K562 (cell line): ENCODE data around the gene E2F1. TPM values are rescaled to one million over a fixed set of nuclear protein-coding genes. Genes with fewer than 3 reads are reported as not detected.

Experiments used
- ARNT ChIP-seq, 2 experiments: fragments of 450-650 bp; IDR thresholded peaks; 2 replicates each; pipeline ENCODE4 v1.6.1; 2016; ENCODE audit warnings: mild to moderate bottlenecking in 1 of 2
- BRF1 ChIP-seq: IDR thresholded peaks from 3 replicates; pipeline ENCODE4 v1.6.1; 2011; ENCODE audit warnings: borderline replicate concordance, mild to moderate bottlenecking; ENCODE audit not compliant: insufficient read length; ENCODE audit errors: extremely low read depth
- ETV6 ChIP-seq, 3 experiments: fragments of 150-350 bp in 1 of 3; sonication (generic) in 1 of 3; formaldehyde crosslinking in 1 of 3; IDR thresholded peaks; 2 replicates each; pipeline versions ENCODE4 v1.6.1 to v1.8.0; 2014 to 2022; ENCODE audit warnings: borderline replicate concordance in 2 of 3, low read depth in 2 of 3, antibody characterized with exemption in 1 of 3, low read length in 1 of 3, mild to moderate bottlenecking in 1 of 3, missing genetic modification reagents in 1 of 3
- FOXJ2 ChIP-seq: fragments of 200-800 bp; sonication (Bioruptor generic); IDR thresholded peaks from 2 replicates; pipeline ENCODE4 v1.6.1; 2016; ENCODE audit warnings: missing genetic modification characterization, missing compliant biosample characterization
- HDAC2 ChIP-seq: fragments of 450-650 bp; IDR thresholded peaks from 2 replicates; pipeline ENCODE4 v1.6.1; 2016; ENCODE audit warnings: mild to moderate bottlenecking
- HMGN3 ChIP-seq: IDR thresholded peaks from 2 replicates; pipeline ENCODE4 v1.6.1; 2011; ENCODE audit warnings: borderline replicate concordance, low read depth, mild to moderate bottlenecking, mixed read lengths, low read length; ENCODE audit not compliant: insufficient read length; ENCODE audit errors: extremely low read depth
- MAFK ChIP-seq: IDR thresholded peaks from 2 replicates; pipeline ENCODE4 v1.6.1; 2011; ENCODE audit warnings: low read length, improper control_type of control experiment
- MBD1 ChIP-seq: fragments of 250-450 bp; sonication (Bioruptor Pico); IDR thresholded peaks from 2 replicates; pipeline ENCODE4 v1.8.0; 2022; ENCODE audit warnings: inconsistent platforms
- MITF ChIP-seq: IDR thresholded peaks from 2 replicates; pipeline ENCODE4 v1.6.1; 2014; ENCODE audit warnings: antibody characterized with exemption
- NR1H2 ChIP-seq: sonication (generic); formaldehyde crosslinking; IDR thresholded peaks from 2 replicates; pipeline ENCODE4 v1.4.0; 2020; ENCODE audit warnings: mild to moderate bottlenecking, missing genetic modification reagents
- POLR2G ChIP-seq: fragments of 200-400 bp; formaldehyde crosslinking; IDR thresholded peaks from 2 replicates; pipeline ENCODE4 v1.6.1; 2017; ENCODE audit warnings: low read depth, mild to moderate bottlenecking, antibody characterized with exemption, low read length, moderate library complexity
- RB1 ChIP-seq: fragments of 450-650 bp; IDR thresholded peaks from 2 replicates; pipeline ENCODE4 v1.6.1; 2017; ENCODE audit warnings: low read depth, mild to moderate bottlenecking
- RBFOX2 ChIP-seq: fragments of 200-400 bp; formaldehyde crosslinking; IDR thresholded peaks from 2 replicates; pipeline ENCODE4 v1.6.1; 2017; ENCODE audit warnings: low read depth, mild to moderate bottlenecking, low read length, moderate library complexity
- RUNX1 ChIP-seq: sonication (generic); IDR thresholded peaks from 2 replicates; pipeline ENCODE4 v1.6.1; 2016; ENCODE audit warnings: antibody characterized with exemption, low read depth
- SNRNP70 ChIP-seq: fragments of 200-400 bp; formaldehyde crosslinking; optimal IDR thresholded peaks from 2 replicates; pipeline ENCODE3; 2017; ENCODE audit warnings: low read depth, low read length
- SRSF3 ChIP-seq: fragments of 200-400 bp; formaldehyde crosslinking; IDR thresholded peaks from 2 replicates; pipeline ENCODE4 v1.6.1; 2016; ENCODE audit warnings: mild to moderate bottlenecking, low read length, moderate library complexity; ENCODE audit not compliant: insufficient read depth
- TAF1 ChIP-seq: IDR thresholded peaks from 2 replicates; pipeline ENCODE4 v1.6.1; 2011; ENCODE audit warnings: mild to moderate bottlenecking, low read length, moderate library complexity; ENCODE audit not compliant: insufficient read depth, control insufficient read depth, severe bottlenecking; ENCODE audit errors: extremely low read depth
- TBP ChIP-seq: optimal IDR thresholded peaks from 2 replicates; pipeline ENCODE3; 2011; ENCODE audit warnings: low read depth, low read length, improper control_type of control experiment
- TFE3 ChIP-seq: fragments of 450-650 bp; formaldehyde crosslinking; IDR thresholded peaks from 2 replicates; pipeline ENCODE4 v1.4.0; 2020; ENCODE audit warnings: mild to moderate bottlenecking, mixed read lengths
- WHSC1 ChIP-seq: IDR thresholded peaks from one replicate; pipeline ENCODE4 v1.6.1; 2012; ENCODE audit warnings: low read length, control low read depth, inconsistent platforms
- XRCC3 ChIP-seq: fragments of 450-650 bp; IDR thresholded peaks from 2 replicates; pipeline ENCODE4 v1.6.1; 2017; ENCODE audit warnings: mild to moderate bottlenecking, moderate library complexity
- ZBTB17 ChIP-seq: fragments of 450-650 bp; formaldehyde crosslinking; IDR thresholded peaks from 2 replicates; pipeline ENCODE4 v1.4.0; 2020; ENCODE audit warnings: mild to moderate bottlenecking
- ZNF134 ChIP-seq: fragments of 250-450 bp; sonication (Bioruptor Pico); conservative IDR thresholded peaks from 2 replicates; pipeline ENCODE4 v1.4.0; 2020
- ZNF184 ChIP-seq: sonication (generic); formaldehyde crosslinking; IDR thresholded peaks from 2 replicates; pipeline ENCODE4 v1.5.0; 2020; ENCODE audit warnings: missing genetic modification reagents
- ZNF263 ChIP-seq: sonication (generic); formaldehyde crosslinking; IDR thresholded peaks from 2 replicates; pipeline ENCODE4 v1.8.0; 2022; ENCODE audit warnings: mild to moderate bottlenecking, missing genetic modification reagents, borderline replicate concordance
- ZNF75A ChIP-seq: fragments of 450-650 bp; formaldehyde crosslinking; IDR thresholded peaks from 2 replicates; pipeline ENCODE4 v1.4.0; 2020; ENCODE audit warnings: mild to moderate bottlenecking
- polyA plus RNA-seq, 8 experiments: library from polyadenylated mRNA; depleted of rRNA in 4 of 8; stranded (reverse) in 5 of 8; unstranded in 3 of 8; fragments of >200 nt; fragmentation: Nextera tagmentation in 2 of 8; fragmentation: Illumina TruSeq in 1 of 8; extraction: Ambion mirVana in 2 of 8; extraction: Trizol in 1 of 8; gene quantifications; 2 replicates each; pipeline versions ENCODE4 v1.2.1 to v1.2.3, GENCODE V29; 2011 to 2014; ENCODE audit warnings: inconsistent platforms in 1 of 8, missing spikeins in 1 of 8
- total RNA-seq, 7 experiments: library from RNA; depleted of rRNA in 6 of 7; stranded (reverse); fragments of >200 nt in 6 of 7; fragmentation: Illumina TruSeq in 2 of 7; extraction: Trizol in 2 of 7; gene quantifications; 2 replicates each; pipeline versions ENCODE4 v1.2.1 to v1.2.3, GENCODE V29; 2011 to 2021; ENCODE audit warnings: low replicate concordance in 1 of 7

Gene E2F1
- total and polyA plus RNA-seq, 9 of the 15 experiments (the other 6 are each of a cell fraction or from before 2014, with no cell fraction given) = 0.14 to 30.6 (median 13.1) TPM

- TF ChIP-seq HMGN3 (peak; percentile 97), BRF1 (no peak), ETV6 (IDR thresholded peaks at IDR 0.05; ENCODE audit: borderline replicate concordance in 1 of 2, low read depth in 2 of 2, low read length in 1 of 2) (no peak), ETV6 (CRISPR knock-in tag; IDR thresholded peaks at IDR 0.05; ENCODE audit: borderline replicate concordance) (no peak), ZNF263 (CRISPR knock-in tag) (peak; percentile 62; the same call in 1 of the 2 replicates), SNRNP70 (no peak), POLR2G (peak; percentile 82), RUNX1 (no peak), SRSF3 (no peak), NR1H2 (CRISPR knock-in tag) (no peak), HDAC2 (peak; percentile 52; the same call in 1 of the 2 replicates), TAF1 (peak; percentile 55), ZNF75A (CRISPR knock-in tag) (no peak), MBD1 (CRISPR knock-in tag) (peak; percentile 54; the same call in 1 of the 2 replicates), RBFOX2 (peak; percentile 80), FOXJ2 (tag) (no peak), RB1 (peak; percentile 99), TBP (peak; percentile 30), TFE3 (CRISPR knock-in tag) (no peak), WHSC1 (no peak), MAFK (no peak), MITF (no peak), ZNF184 (CRISPR knock-in tag) (no peak), ZBTB17 (no peak), ARNT (IDR thresholded peaks at IDR 0.05) (no peak), XRCC3 (no peak), ZNF134 (CRISPR knock-in tag) (0 out of 2 replicates have a peak, but pooled peaks have one; percentile 7)
Observed at GRCh38 chr20:33731693-33732165, 45.5 kb upstream of the E2F1 start, which contains the start of gene ZNF341 (continued).
